Activated CD8-positive, alpha-beta memory T cell treated with anti-CD3 and anti-CD28 coated beads for 1 hour (primary cell): Measurements from ENCODE around the gene ORC6.
"Not testable (repeated sequence)": the region's sequence is repeated elsewhere in the genome, so short reads cannot be mapped to it uniquely, and the experiment has no call there.

ENCODE experiments used
- DNase-seq, 2 donors: peaks; one replicate each; pipeline ENCODE4 v3.0.0-alpha.2; 2020; ENCODE audit warnings: low read depth in 1 of 2; ENCODE audit errors: extremely low read depth in 1 of 2

Gene ORC6, protein sequence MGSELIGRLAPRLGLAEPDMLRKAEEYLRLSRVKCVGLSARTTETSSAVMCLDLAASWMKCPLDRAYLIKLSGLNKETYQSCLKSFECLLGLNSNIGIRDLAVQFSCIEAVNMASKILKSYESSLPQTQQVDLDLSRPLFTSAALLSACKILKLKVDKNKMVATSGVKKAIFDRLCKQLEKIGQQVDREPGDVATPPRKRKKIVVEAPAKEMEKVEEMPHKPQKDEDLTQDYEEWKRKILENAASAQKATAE

GRCh38 chr16:46689365-46690280, at the start of gene ORC6:
Gene ORC6 (plus strand): TSS chr16:46689659. CDS start chr16:46689706, 47 bp downstream.
- DNase-seq, result peak; percentile 96

- no peak for DNase-seq
Observed at GRCh38 chr16:46648656-46649055, 40.8 kb upstream of the ORC6 start.

DNA sequence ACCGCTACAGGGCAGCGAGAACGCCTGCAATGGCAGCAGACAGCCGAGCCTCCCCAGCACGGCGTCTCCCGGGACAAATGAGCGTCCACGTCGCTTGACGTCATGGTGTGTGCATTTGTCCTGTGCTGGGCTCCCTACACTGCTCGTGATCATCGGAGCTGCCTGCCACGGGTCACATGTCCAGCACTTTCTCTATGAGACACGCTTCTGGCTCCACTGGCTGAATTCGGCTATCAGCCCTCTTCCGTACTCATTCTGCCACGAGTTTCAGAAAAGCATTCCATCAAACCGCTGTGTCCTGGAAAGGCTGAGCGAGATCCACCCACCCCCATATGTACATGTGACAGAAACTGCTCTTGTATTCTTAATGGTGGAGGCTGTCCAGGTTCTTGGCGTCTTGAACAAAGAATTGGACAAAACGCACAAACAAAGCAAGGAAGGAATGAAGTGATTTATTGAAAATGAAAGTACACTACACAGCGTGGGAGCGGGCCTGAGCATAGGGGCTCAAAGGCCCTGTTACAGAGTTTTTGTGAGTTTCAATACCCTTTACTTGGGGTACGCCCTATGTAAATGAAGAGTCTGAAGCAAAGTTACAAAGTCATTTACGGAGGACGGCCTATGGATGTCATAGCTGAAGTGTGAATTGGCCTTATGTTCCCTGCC, 39.7 kb upstream of the ORC6 start:
- DNase-seq, result no peak

GRCh38 chr16:46650254-46650623, 39.2 kb upstream of the ORC6 start:
- DNase-seq, result no peak

DNA sequence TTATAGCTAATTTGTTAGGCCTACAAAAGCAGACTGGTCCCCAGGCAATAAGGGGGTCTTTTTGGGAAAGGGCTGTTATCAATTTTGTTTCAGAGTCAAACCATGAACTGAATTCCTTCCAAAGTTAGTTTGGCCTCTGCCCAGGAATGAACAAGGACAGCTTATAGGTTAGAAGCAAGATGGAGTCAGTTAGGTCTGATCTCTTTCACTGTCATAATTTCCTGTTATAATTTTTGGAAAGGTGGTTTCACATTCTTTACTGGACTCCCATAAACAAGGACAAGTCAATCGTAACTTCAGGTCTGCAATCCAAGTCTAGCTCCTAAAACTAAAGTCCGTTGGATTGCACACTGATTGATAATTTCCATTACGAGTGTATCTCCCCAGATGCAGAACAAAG, 38.2 kb upstream of the ORC6 start:
- DNase-seq, result no peak

GRCh38 chr16:46658925-46659324, 30.5 kb upstream of the ORC6 start:
- DNase-seq, result no peak

GRCh38 chr16:46662123-46662522, 27.3 kb upstream of the ORC6 start:
- DNase-seq, result no peak

DNA sequence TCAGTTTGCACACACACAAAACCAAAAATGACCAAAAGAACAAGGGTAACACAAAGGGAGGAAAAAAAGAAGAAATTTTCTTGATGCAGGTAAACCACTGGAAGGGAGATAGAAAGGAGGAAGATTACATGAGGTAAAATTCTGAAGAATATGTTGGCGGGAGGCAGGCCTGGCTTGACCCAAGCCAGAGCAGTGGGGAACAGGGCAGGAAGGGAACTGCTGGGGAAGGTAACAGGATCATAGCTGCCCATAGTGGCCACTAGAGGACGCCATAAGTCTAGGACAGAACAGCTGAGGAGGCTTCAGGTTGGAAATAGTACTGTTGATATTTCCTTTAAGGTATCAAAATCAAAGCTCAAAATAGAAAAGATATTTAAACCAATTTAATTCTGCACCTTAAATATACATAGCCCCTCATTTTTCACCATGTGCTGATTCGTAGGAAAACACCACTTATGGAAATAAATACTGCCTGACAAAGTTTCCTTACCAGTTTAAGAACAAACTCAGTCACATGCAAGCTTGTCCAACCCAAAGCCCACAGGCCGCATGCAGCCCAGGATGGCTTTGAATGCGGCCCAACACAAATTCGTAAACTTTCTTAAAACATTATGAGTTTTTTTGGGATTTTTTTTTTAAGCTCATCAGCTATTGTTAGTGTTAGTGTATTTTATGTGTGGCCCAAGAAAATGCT, 16.0 kb upstream of the ORC6 start:
- DNase-seq, result peak in 1 of 2 donors; percentile 17

DNA sequence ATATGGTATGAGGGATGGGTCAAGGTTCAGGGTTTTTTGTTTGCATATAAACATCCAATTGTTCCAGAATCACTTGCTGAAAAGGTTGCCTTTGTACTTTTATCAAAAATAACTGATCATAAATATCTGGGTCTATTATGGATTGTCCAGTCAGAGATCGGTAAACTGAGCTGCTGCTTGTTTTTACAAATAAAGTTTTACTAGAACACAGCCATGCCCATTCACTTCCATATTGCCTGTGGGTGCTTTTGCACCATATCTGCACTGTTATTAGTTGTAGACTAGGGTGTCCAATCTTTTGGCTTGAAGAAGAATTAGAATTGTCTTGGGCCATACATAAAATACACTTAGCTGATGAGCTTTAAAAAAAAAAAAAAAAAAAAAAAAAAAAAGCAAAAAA, 11.5 kb upstream of the ORC6 start:
- DNase-seq, result not testable (repeated sequence)

DNA sequence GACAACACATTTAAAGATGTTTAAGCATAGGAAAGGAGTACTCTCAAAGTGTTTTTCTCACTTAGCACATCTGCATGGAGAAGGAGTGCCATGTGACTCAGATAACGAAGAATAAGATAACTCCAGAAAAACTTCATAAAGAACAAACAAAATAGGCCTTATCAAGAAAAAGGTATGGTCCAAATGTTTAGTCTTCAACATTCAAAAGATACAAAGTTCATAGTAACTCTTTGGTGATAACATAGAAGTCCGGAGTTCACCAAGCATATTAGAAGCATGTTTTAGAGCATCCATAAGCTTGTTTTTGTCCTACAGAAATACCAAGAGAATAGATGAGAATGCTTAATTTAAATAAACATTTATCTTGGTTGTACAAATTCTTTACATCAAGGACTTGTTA, 7.6 kb upstream of the ORC6 start:
- not testable (repeated sequence) for DNase-seq

- no peak for DNase-seq
Observed at GRCh38 chr16:46686815-46687473, 2.5 kb upstream of the ORC6 start.

GRCh38 chr16:46687486-46687885, 2.0 kb upstream of the ORC6 start:
- no peak for DNase-seq

DNA sequence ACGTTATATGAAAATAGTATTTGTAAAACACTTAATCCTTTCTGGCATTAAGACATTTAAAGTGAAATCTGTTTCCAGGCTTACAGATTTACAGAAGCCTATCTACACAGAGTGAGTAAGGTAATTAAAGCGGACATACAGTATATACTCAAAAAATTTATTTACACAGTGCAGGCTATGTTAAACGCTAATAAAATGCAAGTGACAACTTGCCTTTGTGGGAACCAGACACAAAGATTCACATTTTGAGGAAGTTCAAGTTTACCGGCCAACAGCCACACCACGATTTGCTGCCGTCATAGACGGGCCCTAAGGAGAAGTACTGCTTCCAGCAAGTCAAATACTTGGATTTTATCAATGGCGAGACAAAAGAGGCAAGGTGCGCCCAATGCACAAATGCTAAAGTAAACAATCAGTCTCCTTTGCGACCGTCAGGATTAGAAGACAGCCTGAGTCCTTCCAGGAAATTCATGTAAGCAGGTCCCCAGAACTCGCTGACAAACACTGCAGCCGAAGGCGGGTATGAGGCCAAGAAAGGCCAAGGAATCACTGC, 1.3 kb upstream of the ORC6 start:
- DNase-seq, result no peak

DNA sequence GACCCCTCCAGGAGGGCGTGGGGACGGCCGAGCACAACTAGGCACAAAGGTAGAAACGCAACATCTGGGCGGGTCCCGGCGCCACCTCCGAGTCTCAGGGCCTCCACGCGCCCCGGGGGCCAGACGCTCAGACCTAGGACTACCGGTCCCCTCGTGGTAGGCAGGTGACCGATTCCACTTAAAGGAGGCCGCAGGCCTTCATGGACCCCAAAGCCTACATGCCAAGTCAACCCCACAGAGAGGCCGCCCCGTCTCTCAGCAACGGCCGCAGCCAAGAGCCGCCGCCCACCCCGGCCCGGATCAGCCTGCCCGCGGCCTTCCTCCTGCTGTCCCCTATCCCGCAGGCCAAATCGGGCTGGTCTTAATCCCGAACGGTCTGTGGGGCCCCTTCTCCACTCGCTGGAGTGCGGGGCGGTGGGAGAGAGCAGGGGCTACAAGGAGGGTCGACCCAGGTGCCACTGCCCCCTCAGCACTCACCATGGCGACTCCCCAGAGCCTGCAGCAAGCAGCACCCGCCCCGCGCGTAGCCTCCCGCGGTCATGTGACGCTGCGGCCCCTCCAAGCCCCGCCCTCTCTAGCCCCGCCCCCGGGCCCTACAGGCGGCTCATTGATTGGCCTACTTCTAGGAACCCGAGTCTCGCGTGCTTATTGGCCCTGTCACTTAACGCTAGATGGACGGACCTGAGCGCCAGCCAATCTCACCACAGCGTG, 650 bp upstream of the ORC6 start, which contains the start of gene VPS35:
Gene VPS35 (minus strand): TSS at position 525 of the 711 bp plus-strand sequence. CDS start 45 bp downstream, at position 480.
- DNase-seq, result peak; percentile 98 to 100

- DNase-seq, result no peak
Observed at GRCh38 chr16:46690281-46691178, 1.1 kb downstream of the ORC6 start.

GRCh38 chr16:46691726-46692125, 2.3 kb downstream of the ORC6 start:
- DNase-seq, result no peak

GRCh38 chr16:46693598-46693997, 4.1 kb downstream of the ORC6 start:
- DNase-seq, result no peak

GRCh38 chr16:46695937-46696336, 6.5 kb downstream of the ORC6 start:
- no peak for DNase-seq
